H9 (cell line): ENCODE results near the gene CALR3. TPM values are rescaled to one million over a fixed set of nuclear protein-coding genes. Genes with fewer than 3 reads are reported as not detected.
A peak's percentile ranks its signal among the peaks of the same experiment; 100 is the strongest.
"Not testable (repeated sequence)": the region's sequence is repeated elsewhere in the genome, so short reads cannot be mapped to it uniquely, and the experiment has no call there.

Source experiments
- DNase-seq: peaks from one replicate; pipeline ENCODE4 v3.0.0-alpha.2; 2017
- H2AFZ ChIP-seq: one replicate; pipeline ENCODE4 v1.6.1; 2013; ENCODE audit warnings: mild to moderate bottlenecking, low read length, control low read depth, moderate library complexity
- H2AK5ac ChIP-seq: 2 replicates; pipeline ENCODE4 v1.6.1; 2013; ENCODE audit warnings: low read length, control low read depth, mixed read lengths; ENCODE audit not compliant: insufficient read length
- H2BK120ac ChIP-seq: one replicate; pipeline ENCODE4 v1.6.1; 2013; ENCODE audit warnings: low read depth, mild to moderate bottlenecking, low read length, control low read depth, inconsistent platforms; ENCODE audit not compliant: poor library complexity, severe bottlenecking
- H2BK12ac ChIP-seq: 2 replicates; pipeline ENCODE4 v1.6.1; 2013; ENCODE audit warnings: low read length, control low read depth, mixed read lengths, low read depth; ENCODE audit not compliant: insufficient read length
- H2BK15ac ChIP-seq: 2 replicates; pipeline ENCODE4 v1.6.1; 2013; ENCODE audit warnings: low read depth, low read length, control low read depth
- H2BK20ac ChIP-seq: one replicate; pipeline ENCODE4 v1.6.1; 2013; ENCODE audit warnings: low read depth, mild to moderate bottlenecking, low read length, control low read depth, inconsistent platforms; ENCODE audit not compliant: poor library complexity, severe bottlenecking
- H2BK5ac ChIP-seq: 2 replicates; pipeline ENCODE4 v1.6.1; 2013; ENCODE audit warnings: low read length, control low read depth, mixed read lengths; ENCODE audit not compliant: insufficient read length
- H3K14ac ChIP-seq: 2 replicates; pipeline ENCODE4 v1.6.1; 2013; ENCODE audit warnings: low read length, control low read depth; ENCODE audit not compliant: insufficient read depth
- H3K18ac ChIP-seq: 2 replicates; pipeline ENCODE4 v1.6.1; 2013; ENCODE audit warnings: low read depth, mild to moderate bottlenecking, mixed read lengths, low read length, control low read depth; ENCODE audit not compliant: insufficient read length
- H3K23ac ChIP-seq: 2 replicates; pipeline ENCODE4 v1.6.1; 2013; ENCODE audit warnings: low read length, control low read depth, mixed read lengths, low read depth; ENCODE audit not compliant: insufficient read length
- H3K23me2 ChIP-seq: 2 replicates; pipeline ENCODE4 v1.6.1; 2013; ENCODE audit warnings: low read depth, mild to moderate bottlenecking, mixed read lengths, low read length, control low read depth; ENCODE audit not compliant: insufficient read length, poor library complexity, severe bottlenecking
- H3K27ac ChIP-seq: 2 replicates; pipeline ENCODE4 v1.5.1; 2013; ENCODE audit warnings: low read length, control low read depth, mixed read lengths, low read depth; ENCODE audit not compliant: insufficient read length
- H3K27me3 ChIP-seq: 2 replicates; pipeline ENCODE4 v1.6.1; 2013; ENCODE audit warnings: low read length, control low read depth, inconsistent platforms; ENCODE audit not compliant: insufficient read depth
- H3K4ac ChIP-seq: 2 replicates; pipeline ENCODE4 v1.6.1; 2013; ENCODE audit warnings: low read depth, mild to moderate bottlenecking, control low read depth, inconsistent platforms, low read length, moderate library complexity
- H3K4me1 ChIP-seq: 2 replicates; pipeline ENCODE4 v1.6.1; 2013; ENCODE audit warnings: low read length, control low read depth, inconsistent platforms; ENCODE audit not compliant: insufficient read depth
- H3K4me2 ChIP-seq: 2 replicates; pipeline ENCODE4 v1.6.1; 2013; ENCODE audit warnings: low read length, control low read depth, mixed read lengths; ENCODE audit not compliant: insufficient read length, insufficient read depth
- H3K56ac ChIP-seq: 2 replicates; pipeline ENCODE4 v1.6.1; 2013; ENCODE audit warnings: low read depth, mild to moderate bottlenecking, mixed read lengths, low read length, control low read depth; ENCODE audit not compliant: insufficient read length
- H3K79me1 ChIP-seq: 2 replicates; pipeline ENCODE4 v1.6.1; 2013; ENCODE audit warnings: low read depth, mild to moderate bottlenecking, moderate library complexity, low read length, control low read depth, inconsistent platforms; ENCODE audit not compliant: insufficient read depth, poor library complexity, severe bottlenecking
- H3K79me2 ChIP-seq: 2 replicates; pipeline ENCODE4 v1.6.1; 2013; ENCODE audit warnings: low read length, control low read depth, inconsistent platforms; ENCODE audit not compliant: insufficient read depth
- H3K9ac ChIP-seq: 2 replicates; pipeline ENCODE4 v1.6.1; 2013; ENCODE audit warnings: low read length, control low read depth, mixed read lengths; ENCODE audit not compliant: insufficient read length; ENCODE audit errors: extremely low read depth
- H3K9me3 ChIP-seq: one replicate; pipeline ENCODE4 v1.6.1; 2013; ENCODE audit warnings: low read depth, low read length, inconsistent platforms; ENCODE audit not compliant: control insufficient read depth
- H3T11ph ChIP-seq: one replicate; pipeline ENCODE4 v1.6.1; 2013; ENCODE audit warnings: mild to moderate bottlenecking, low read length, control low read depth, inconsistent platforms
- H4K20me1 ChIP-seq: one replicate; pipeline ENCODE4 v1.6.1; 2013; ENCODE audit not compliant: control insufficient read depth, insufficient read length, insufficient read depth
- H4K5ac ChIP-seq: 2 replicates; pipeline ENCODE4 v1.6.1; 2013; ENCODE audit warnings: low read depth, mild to moderate bottlenecking, mixed read lengths, low read length, control low read depth; ENCODE audit not compliant: insufficient read length
- H4K8ac ChIP-seq: replicated peaks from 2 replicates; pipeline ENCODE4 v1.6.1; 2013; ENCODE audit warnings: low read length, control low read depth, mixed read lengths, low read depth; ENCODE audit not compliant: insufficient read length
- H4K91ac ChIP-seq: 2 replicates; pipeline ENCODE4 v1.6.1; 2013; ENCODE audit warnings: low read depth, mild to moderate bottlenecking, moderate library complexity, mixed read lengths, low read length, control low read depth; ENCODE audit not compliant: insufficient read length
- H3K27ac Mint-ChIP-seq, 3 experiments: 2 replicates in 2 of 3; 3 replicates in 1 of 3; pipeline ENCODE4 v1.8.0; 2020 to 2021; ENCODE audit warnings: mixed read lengths in 3 of 3, mild to moderate bottlenecking in 1 of 3, moderate library complexity in 1 of 3
- H3K27me3 Mint-ChIP-seq: 2 replicates; pipeline ENCODE4 v1.8.0; 2021; ENCODE audit warnings: low read depth, mild to moderate bottlenecking, moderate library complexity, mixed read lengths
- H3K36me3 Mint-ChIP-seq, 3 experiments: 2 replicates in 2 of 3; 3 replicates in 1 of 3; pipeline ENCODE4 v1.8.0; 2020 to 2021; ENCODE audit warnings: low read depth in 3 of 3, mixed read lengths in 3 of 3; ENCODE audit not compliant: insufficient read depth in 1 of 3
- H3K4me1 Mint-ChIP-seq, 2 experiments: 2 replicates each; pipeline ENCODE4 v1.8.0; 2020; ENCODE audit warnings: mixed read lengths in 2 of 2
- H3K4me3 Mint-ChIP-seq, 2 experiments: 2 replicates in 1 of 2; 3 replicates in 1 of 2; pipeline ENCODE4 v1.8.0; 2020 to 2021; ENCODE audit warnings: mild to moderate bottlenecking in 2 of 2, mixed read lengths in 2 of 2, moderate library complexity in 1 of 2
- H3K9me3 Mint-ChIP-seq, 2 experiments: 2 replicates in 1 of 2; 3 replicates in 1 of 2; pipeline ENCODE4 v1.8.0; 2020; ENCODE audit warnings: mild to moderate bottlenecking in 2 of 2, mixed read lengths in 2 of 2, moderate library complexity in 1 of 2
- CTCF ChIP-seq: fragments of 200-600 bp; sonication (generic); conservative IDR thresholded peaks from 3 replicates; pipeline ENCODE4 v1.8.0; 2021; ENCODE audit warnings: antibody characterized with exemption, mild to moderate bottlenecking
- WGBS: extraction: QIAGEN DNeasy Blood & Tissue Kit; methylation state at CpG from one replicate; pipeline ENCODE4 v1.1.7; 2013; ENCODE audit warnings: missing lambda C conversion rate, low lambda C conversion rate, mixed read lengths; ENCODE audit not compliant: insufficient read length; ENCODE audit errors: extremely low coverage; 5-methylcytosine and 5-hydroxymethylcytosine counted together
- total RNA-seq: library from RNA; stranded (reverse); gene quantifications from 2 replicates; pipeline ENCODE4 v1.2.1, GENCODE V29; 2021

CALR3 gene
- total RNA-seq, 1 experiment from 2014 or later, result 0.44 TPM

- Histone ChIP-seq H2BK20ac (no peak overlapping the region), H3K27me3 (no peaks in the 10 kb centered on the region), H3T11ph (no peak overlapping the region), H3K14ac (no peak overlapping the region), H3K4ac (no peak overlapping the region), H3K4me2 (no peak overlapping the region), H4K8ac (no peak overlapping the region), H3K27ac (no peak overlapping the region), H4K5ac (no peak overlapping the region), H4K91ac (no peak overlapping the region), H2BK120ac (no peak overlapping the region), H3K79me2 (no peaks in the 10 kb centered on the region), H3K23ac (no peak overlapping the region), H2AK5ac (no peak overlapping the region), H2BK12ac (no peak overlapping the region), H3K79me1 (no peaks in the 10 kb centered on the region), H2BK15ac (no peak overlapping the region), H3K4me1 (no peaks in the 10 kb centered on the region), H3K23me2 (no peaks in the 10 kb centered on the region), H3K18ac (no peak overlapping the region), H4K20me1 (peaks cover 3% of the 10 kb centered on the region), H3K9me3 (no peaks in the 10 kb centered on the region), H3K9ac (no peak overlapping the region), H2BK5ac (no peak overlapping the region), H3K56ac (no peak overlapping the region), H2AFZ (no peak overlapping the region)
- peak; percentile 43; the same call in 2 of the 3 replicates for TF ChIP-seq CTCF
- WGBS, result no CpG with 5 or more reads among the region's 24 CpGs
- Mint-ChIP-seq H3K4me3 (no peak overlapping the region), H3K36me3 (peaks cover 20 to 52% (median 37%) of the 10 kb centered on the region in 3 experiments; a peak in 6 of 7 replicates), H3K27ac (no peak overlapping the region), H3K9me3 (no peaks in the 10 kb centered on the region), H3K4me1 (no peaks in the 10 kb centered on the region), H3K27me3 (no peaks in the 10 kb centered on the region)
- peak; percentile 58 for DNase-seq
These were observed 18.5 kb upstream of the CALR3 start for GRCh38 chr19:16514383-16515019.

- not testable (repeated sequence) for H4K5ac ChIP-seq, H3K4ac ChIP-seq
These were observed 16.6 kb upstream of the CALR3 start for GRCh38 chr19:16512611-16513010.

More at GRCh38 chr19:16512611-16513010, 16.6 kb upstream of the CALR3 start:
- H4K20me1 ChIP-seq, H3K4me1 ChIP-seq, H2BK20ac ChIP-seq, H3K23ac ChIP-seq, H3K4me2 ChIP-seq, H3K27me3 Mint-ChIP-seq, H2AK5ac ChIP-seq, H3K4me3 Mint-ChIP-seq, H2BK5ac ChIP-seq, H2BK12ac ChIP-seq, H3K9ac ChIP-seq, H3K23me2 ChIP-seq, H3T11ph ChIP-seq, H3K4me1 Mint-ChIP-seq, H3K27ac ChIP-seq, H3K56ac ChIP-seq, DNase-seq, H3K79me1 ChIP-seq, H2AFZ ChIP-seq, H2BK120ac ChIP-seq, H4K91ac ChIP-seq, H3K18ac ChIP-seq, H3K79me2 ChIP-seq, H3K14ac ChIP-seq, H4K8ac ChIP-seq, H2BK15ac ChIP-seq, H3K27ac Mint-ChIP-seq, H3K27me3 ChIP-seq, H3K9me3 Mint-ChIP-seq, H3K9me3 ChIP-seq: not testable (repeated sequence)
- WGBS, result no CpG with 5 or more reads among the region's 10 CpGs
- peaks cover 11 to 39% (median 22%) of the 10 kb centered on the region in 3 experiments; a peak in 6 of 7 replicates for H3K36me3 Mint-ChIP-seq
